HCT116 (cell line): Measurements from ENCODE around the gene ERP27. TPM values are rescaled to one million over a fixed set of nuclear protein-coding genes. Genes with fewer than 3 reads are reported as not detected.

Source experiments
- ATAC-seq: fragments of 200-7000 bp; cut with Tn5 transposase; 2 replicates; pipeline ENCODE4 v1.9.1; 2020; ENCODE audit warnings: mild to moderate bottlenecking, moderate library complexity
- BruUV-seq: library from RNA; stranded (reverse); fragments of 400-500 nt; replicated peaks from 2 replicates; lab custom pipeline; 2021; lab: Mats Ljungman, UMichigan
- CTCF ChIA-PET: fragments of 300-600 bp; sonication (Branson Sonifier 250); formaldehyde crosslinking; loops from one replicate; lab custom pipeline; 2021; ENCODE audit warnings: antibody characterized with exemption; lab: Charles Lee
- POLR2A ChIA-PET: fragments of 300-600, 350-600 bp; sonication (Branson Sonifier 250); formaldehyde crosslinking; loops from one replicate; lab custom pipeline; 2021; ENCODE audit warnings: antibody characterized with exemption; lab: Charles Lee
- RAD21 ChIA-PET, 2 experiments: fragments of 300-600 bp; sonication (Branson Sonifier 250); formaldehyde crosslinking; loops; one replicate each; lab custom pipeline; 2023; ENCODE audit warnings: low total read pairs in 2 of 2; ENCODE audit not compliant: uncharacterized antibody in 2 of 2, unreplicated experiment in 2 of 2, low non-redundant PET in 1 of 2; lab: Charles Lee
- DNase-seq: peaks from one replicate; pipeline ENCODE4 v3.0.0-alpha.2; 2010; ENCODE audit warnings: low read depth, low spot score
- H2AFZ ChIP-seq: fragments of 200-600 bp; shearing (Covaris generic), sonication (generic); 2 replicates; pipeline ENCODE4 v1.6.1; 2017; ENCODE audit warnings: low read depth, mixed run types, mixed read lengths, antibody characterized with exemption, low read length; ENCODE audit not compliant: poor library complexity, severe bottlenecking
- H3K27ac ChIP-seq: 2 replicates; pipeline ENCODE4 v1.5.1; 2012; ENCODE audit warnings: low read depth, low read length
- H3K27me3 ChIP-seq: fragments of 200-600 bp; sonication (generic); 2 replicates; pipeline ENCODE4 v1.6.1; 2016; ENCODE audit warnings: mixed run types, low read length, mixed read lengths; ENCODE audit not compliant: insufficient read depth
- H3K36me3 ChIP-seq, 2 experiments: fragments of 200-500 bp in 1 of 2; fragments of 200-600 bp in 1 of 2; sonication (Bioruptor generic) in 1 of 2; sonication (generic) in 1 of 2; 2 replicates each; pipeline versions ENCODE4 v1.5.1 to v1.6.1; 2014 to 2016; ENCODE audit warnings: low read length in 2 of 2, inconsistent platforms in 1 of 2, mixed read lengths in 1 of 2, mixed run types in 1 of 2; ENCODE audit not compliant: insufficient read depth in 2 of 2, control insufficient read depth in 1 of 2
- H3K4me1 ChIP-seq, 2 experiments: fragments of 200-600 bp in 1 of 2; sonication (generic) in 1 of 2; 2 replicates each; pipeline versions ENCODE4 v1.5.1 to v1.6.1; 2012 to 2017; ENCODE audit warnings: low read length in 2 of 2, inconsistent platforms in 1 of 2, mild to moderate bottlenecking in 1 of 2, mixed read lengths in 1 of 2, mixed run types in 1 of 2, moderate library complexity in 1 of 2; ENCODE audit not compliant: insufficient read depth in 2 of 2, control insufficient read depth in 1 of 2
- H3K4me2 ChIP-seq: fragments of 200-600 bp; sonication (generic); 2 replicates; pipeline ENCODE4 v1.6.1; 2017; ENCODE audit warnings: mixed run types, low read length, mixed read lengths
- H3K4me3 ChIP-seq, 2 experiments: fragments of 200-600 bp in 1 of 2; sonication (generic) in 1 of 2; replicated peaks in 1 of 2; 2 replicates each; pipeline ENCODE4 v1.5.1; 2011 to 2016; ENCODE audit warnings: low read length in 2 of 2, control low read depth in 1 of 2, low read depth in 1 of 2, mild to moderate bottlenecking in 1 of 2, mixed read lengths in 1 of 2, mixed run types in 1 of 2
- H3K79me2 ChIP-seq: fragments of 200-600 bp; sonication (generic); 2 replicates; pipeline ENCODE4 v1.6.1; 2017; ENCODE audit warnings: mild to moderate bottlenecking, mixed run types, low read length, moderate library complexity, mixed read lengths; ENCODE audit not compliant: insufficient read depth
- H3K9ac ChIP-seq: fragments of 200-600 bp; sonication (generic); 2 replicates; pipeline ENCODE4 v1.6.1; 2016; ENCODE audit warnings: low read length, mixed read lengths
- H3K9me2 ChIP-seq: fragments of 200-600 bp; sonication (generic), shearing (Covaris generic); 2 replicates; pipeline ENCODE4 v1.6.1; 2017; ENCODE audit warnings: mixed run types, mild to moderate bottlenecking, moderate library complexity; ENCODE audit not compliant: insufficient read depth
- H3K9me3 ChIP-seq, 2 experiments: fragments of 200-500 bp in 1 of 2; fragments of 200-600 bp in 1 of 2; sonication (Bioruptor generic) in 1 of 2; sonication (generic) in 1 of 2; 2 replicates each; pipeline ENCODE4 v1.6.1; 2014 to 2017; ENCODE audit warnings: low read length in 2 of 2, mixed read lengths in 2 of 2, inconsistent platforms in 1 of 2, low read depth in 1 of 2, mild to moderate bottlenecking in 1 of 2, mixed run types in 1 of 2, moderate library complexity in 1 of 2; ENCODE audit not compliant: control insufficient read depth in 1 of 2, insufficient read depth in 1 of 2
- H4K20me1 ChIP-seq: fragments of 200-600 bp; sonication (generic), shearing (Covaris generic); 2 replicates; pipeline ENCODE4 v1.6.1; 2017; ENCODE audit warnings: mixed run types, mild to moderate bottlenecking, moderate library complexity; ENCODE audit not compliant: insufficient read depth
- EZH2 ChIP-seq: fragments of 200-600 bp; sonication (generic); IDR thresholded peaks from 2 replicates; pipeline ENCODE4 v1.6.1; 2017; ENCODE audit warnings: antibody characterized with exemption, mixed run types
- RAD21 ChIP-seq: IDR thresholded peaks from 2 replicates; pipeline ENCODE4 v1.6.1; 2012; ENCODE audit warnings: low read depth, mild to moderate bottlenecking
- intact Hi-C: fragments of 100-400 bp; cut with micrococcal nuclease; formaldehyde crosslinking; loops from 2 replicates; pipeline ENCODE4 v1.10.0; 2022
- total RNA-seq: library from RNA; stranded (reverse); gene quantifications from one replicate; pipeline ENCODE4 v1.2.1, GENCODE V29; 2021; ENCODE audit not compliant: unreplicated experiment

ERP27 gene
- total RNA-seq, 1 experiment from 2014 or later: 0.39 TPM

DNA sequence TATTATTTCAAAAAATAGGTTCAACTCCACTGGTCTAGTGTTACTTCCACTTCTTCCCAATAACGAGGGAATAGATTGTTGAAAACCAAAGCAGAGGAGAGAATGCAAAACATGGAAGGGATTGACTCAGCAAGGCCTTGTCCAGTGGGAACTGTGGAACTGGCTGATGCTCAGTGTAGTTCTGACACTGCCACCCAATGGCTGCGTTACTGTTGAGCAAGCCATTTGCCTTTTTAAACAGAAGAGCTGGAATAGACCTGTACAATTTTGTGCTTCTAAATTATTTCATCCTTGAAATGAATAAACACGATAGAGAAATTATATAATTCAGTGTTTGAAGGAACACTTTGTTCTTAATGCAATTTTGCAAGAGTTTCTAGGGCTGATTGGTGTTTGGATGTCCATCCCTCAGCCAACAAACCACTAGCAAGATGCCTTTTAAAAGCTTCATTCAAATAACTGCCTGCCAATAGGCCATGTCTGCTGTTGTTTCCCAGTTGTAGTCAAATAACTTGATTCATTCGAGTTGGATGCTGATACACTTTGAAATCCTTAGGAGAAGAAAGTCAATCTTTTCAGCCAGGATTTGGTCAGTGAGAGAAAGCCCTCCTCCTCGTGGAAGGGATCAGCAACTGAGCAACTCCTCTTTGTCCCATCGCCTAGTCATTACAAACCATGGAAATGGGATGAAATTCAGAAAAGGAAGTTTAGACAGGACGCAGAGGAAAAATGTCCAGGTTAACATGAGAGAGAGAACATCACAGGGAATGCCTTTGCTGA, 45.4 kb downstream of the ERP27 start:
- BruUV-seq: no TSS peak
- TF ChIP-seq RAD21 (peak; percentile 24), EZH2 (no peak)
- Histone ChIP-seq H3K27me3 (no peaks in the 10 kb centered on the region), H3K4me3 (no peak overlapping the region), H3K79me2 (no peaks in the 10 kb centered on the region), H3K4me2 (no peak overlapping the region), H3K36me3 (no peaks in the 10 kb centered on the region), H3K4me1 (no peaks in the 10 kb centered on the region), H3K27ac (no peak overlapping the region), H3K9me3 (no peaks in the 10 kb centered on the region), H4K20me1 (no peaks in the 10 kb centered on the region), H3K9me2 (no peaks in the 10 kb centered on the region), H2AFZ (no peak overlapping the region), H3K9ac (no peak overlapping the region)
- ChIA-PET POLR2A (no interaction called here), RAD21 (no interaction called here), CTCF (interaction anchor here (0.7 to 0.9 kb wide), 2 partner anchors 8 to 82 kb away, joined by 3 read pairs; no protein-coding TSS in a partner anchor)
- DNase-seq (no peak), ATAC-seq (peak; percentile 58)
- intact Hi-C loops: no loop called here

DNA sequence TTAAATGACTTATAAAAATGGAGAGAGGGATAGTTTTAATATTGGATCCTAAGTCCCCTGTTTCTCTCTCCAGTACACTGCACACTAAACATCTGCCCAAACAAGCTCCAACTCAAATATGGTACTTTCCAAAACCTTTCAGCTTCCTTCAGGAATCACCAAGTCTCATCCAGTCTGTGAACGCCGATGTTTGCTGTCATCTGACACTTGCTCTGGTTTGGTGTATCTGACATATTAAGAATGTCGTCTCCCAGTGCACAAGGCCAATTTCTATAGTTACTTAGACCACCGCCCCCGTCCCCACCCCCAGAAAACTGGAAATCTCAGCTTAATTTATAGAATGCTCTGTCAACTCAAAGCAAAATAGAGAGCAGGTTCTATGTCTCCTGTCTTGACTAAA, 47.6 kb downstream of the ERP27 start:
- ChIA-PET RAD21 (no interaction called here), CTCF (no interaction called here), POLR2A (no interaction called here)
- TF ChIP-seq EZH2: no peak
- BruUV-seq: no TSS peak
- Histone ChIP-seq H3K9me3 (no peaks in the 10 kb centered on the region), H3K4me2 (no peak overlapping the region), H3K9ac (no peak overlapping the region), H3K4me1 (no peaks in the 10 kb centered on the region), H2AFZ (no peak overlapping the region), H3K79me2 (no peaks in the 10 kb centered on the region), H4K20me1 (no peaks in the 10 kb centered on the region), H3K9me2 (no peaks in the 10 kb centered on the region), H3K27me3 (no peaks in the 10 kb centered on the region), H3K36me3 (no peaks in the 10 kb centered on the region), H3K27ac (no peak overlapping the region), H3K4me3 (no peak overlapping the region)
- ATAC-seq (no peak), DNase-seq (no peak)
- intact Hi-C loops: no loop called here
